HPDE6-E6E7 (cell line): ENCODE data around the gene PRICKLE3.
"Not testable (repeated sequence)": the region's sequence is repeated elsewhere in the genome, so short reads cannot be mapped to it uniquely, and the experiment has no call there.

Experiments used
- DNase-seq: peaks from one replicate; pipeline ENCODE4 v3.0.0; 2011; ENCODE audit warnings: missing footprints; ENCODE audit errors: extremely low spot score

PRICKLE3 gene

GRCh38 chrX:49161632-49162031 lies 24.5 kb downstream of the PRICKLE3 start:
- no peak for DNase-seq

DNA sequence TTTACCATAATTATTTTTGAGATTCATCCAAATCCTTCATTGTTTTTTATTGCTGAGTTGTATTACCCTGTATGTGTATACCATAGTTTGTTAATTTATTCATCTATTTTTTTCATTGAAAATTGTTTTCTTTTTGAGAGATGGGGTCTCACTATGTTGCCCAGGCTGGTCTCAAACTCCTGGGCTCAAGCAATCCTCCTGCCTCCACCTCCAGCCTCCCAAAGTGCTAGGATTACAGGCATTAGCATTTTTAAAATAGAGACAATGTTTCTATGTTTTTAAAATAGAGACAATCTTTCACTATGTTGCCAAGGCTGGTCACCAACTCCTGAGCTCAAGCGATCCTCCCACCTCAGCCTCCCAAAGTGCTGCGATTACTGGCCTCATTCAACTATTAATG lies 25.3 kb downstream of the PRICKLE3 start:
- DNase-seq, result no peak

DNA sequence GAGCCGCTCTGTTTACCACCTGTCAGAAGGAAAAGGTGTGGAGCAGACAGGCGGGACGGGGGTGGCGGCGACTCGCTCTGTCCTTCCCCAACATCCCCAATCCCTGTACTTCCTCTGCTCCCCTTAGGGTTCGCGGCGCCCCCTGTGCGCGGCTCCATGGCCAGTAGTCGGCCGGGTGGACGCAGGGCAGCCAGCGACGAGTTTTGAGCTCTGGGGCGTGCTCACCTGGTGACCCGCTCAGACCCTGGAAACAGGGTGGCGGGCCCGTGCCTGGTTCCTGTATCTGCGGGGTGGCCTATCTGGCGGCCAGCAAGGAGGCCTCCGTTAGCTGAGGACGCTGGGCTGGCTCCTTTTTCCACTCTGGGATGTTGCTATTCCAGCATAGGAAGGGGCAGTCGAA lies 29.0 kb downstream of the PRICKLE3 start:
- DNase-seq, result no peak

DNA sequence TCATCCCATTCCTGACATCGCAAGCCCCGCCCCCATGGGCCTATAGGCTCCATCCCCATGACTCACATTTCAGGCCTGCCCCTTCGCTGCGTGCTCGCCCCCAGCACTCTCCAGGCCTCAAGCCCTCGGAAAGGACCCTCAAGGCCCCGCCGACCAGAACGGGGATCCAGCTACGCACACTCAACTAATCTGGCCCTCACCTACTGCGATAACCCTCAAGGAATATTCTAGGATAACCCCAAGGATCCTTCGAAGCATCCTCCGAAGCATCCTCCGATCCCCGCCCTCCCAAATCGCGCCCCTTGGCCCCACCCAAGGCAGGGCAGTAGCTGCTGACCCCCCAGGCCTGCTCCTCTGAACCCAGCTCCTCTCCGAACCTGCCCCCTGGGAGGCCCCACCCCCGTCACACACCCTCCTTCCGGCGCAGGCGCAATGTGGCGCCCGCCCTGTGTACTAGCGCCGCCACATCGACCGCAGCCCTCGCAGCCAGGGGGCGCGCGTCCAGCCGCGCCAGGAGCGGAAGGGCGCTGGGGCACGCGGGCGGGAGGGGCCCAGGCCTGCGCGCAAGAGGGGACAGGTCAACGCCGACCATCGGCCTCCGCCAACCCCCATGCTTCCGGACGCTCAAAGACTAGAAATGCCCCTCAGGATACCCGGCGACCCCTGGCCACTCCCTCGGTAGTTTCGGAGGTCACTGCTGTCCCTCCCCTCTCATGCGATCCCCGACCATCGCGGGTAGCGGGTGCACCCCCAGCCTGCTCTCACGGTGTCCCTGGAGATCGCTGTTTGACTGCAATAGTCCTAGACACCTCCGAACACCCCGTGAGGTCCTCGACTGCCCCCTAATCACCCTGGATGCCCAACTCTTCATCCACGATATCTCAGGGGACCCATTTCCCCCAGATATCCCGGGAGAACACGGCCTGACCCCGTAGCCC lies 30.0 kb downstream of the PRICKLE3 start:
- peak; percentile 62 for DNase-seq

DNA sequence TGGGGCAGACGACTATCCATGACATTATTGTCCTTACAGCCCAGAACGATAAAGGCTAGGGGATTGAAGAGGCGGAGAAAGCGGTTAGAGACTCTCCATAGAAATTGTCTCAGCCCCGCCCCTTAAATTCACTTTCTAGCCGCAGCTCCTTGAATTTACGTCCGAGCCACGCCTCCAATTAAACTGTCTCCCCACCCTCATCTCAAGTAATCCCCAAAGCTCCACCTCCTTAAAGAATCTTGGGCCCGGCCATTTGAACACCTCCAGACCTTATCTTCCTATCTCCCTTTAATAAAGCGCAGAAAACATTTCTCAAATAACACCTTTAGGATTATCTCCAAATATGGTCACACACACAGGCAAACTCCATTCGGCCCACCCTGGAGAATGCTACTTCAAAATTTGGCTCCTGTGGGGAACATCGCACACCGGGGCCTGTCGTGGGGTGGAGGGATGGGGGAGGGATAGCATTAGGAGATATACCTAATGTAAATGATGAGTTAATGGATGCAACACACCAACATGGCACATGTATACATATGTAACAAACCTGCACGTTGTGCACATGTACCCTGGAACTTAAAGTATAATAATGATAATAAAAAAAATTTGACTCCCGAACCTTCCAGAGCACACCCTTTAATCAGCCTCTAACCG lies 30.8 kb downstream of the PRICKLE3 start:
- DNase-seq, result peak; percentile 48

GRCh38 chrX:49153467-49153866 lies 32.7 kb downstream of the PRICKLE3 start:
- no peak for DNase-seq

DNA sequence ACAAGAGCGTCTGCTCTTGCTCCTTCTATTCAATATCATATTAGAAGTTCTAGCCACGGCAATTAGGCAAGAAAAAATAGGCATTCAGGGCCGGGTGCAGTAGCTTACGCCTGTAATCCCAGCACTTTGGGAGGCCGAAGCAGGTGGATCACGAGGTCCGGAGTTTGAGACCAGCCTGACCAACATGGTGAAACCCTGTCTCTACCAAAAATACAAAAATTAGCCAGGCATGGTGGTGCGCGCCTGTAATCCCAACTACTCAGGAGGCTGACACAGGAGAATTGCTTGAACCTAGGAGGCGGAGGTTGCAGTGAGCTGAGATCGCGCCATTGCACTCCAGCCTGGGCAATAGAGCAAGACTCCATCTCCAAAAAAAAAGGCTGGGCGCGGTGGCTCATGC lies 36.9 kb downstream of the PRICKLE3 start:
- DNase-seq, result not testable (repeated sequence)

DNA sequence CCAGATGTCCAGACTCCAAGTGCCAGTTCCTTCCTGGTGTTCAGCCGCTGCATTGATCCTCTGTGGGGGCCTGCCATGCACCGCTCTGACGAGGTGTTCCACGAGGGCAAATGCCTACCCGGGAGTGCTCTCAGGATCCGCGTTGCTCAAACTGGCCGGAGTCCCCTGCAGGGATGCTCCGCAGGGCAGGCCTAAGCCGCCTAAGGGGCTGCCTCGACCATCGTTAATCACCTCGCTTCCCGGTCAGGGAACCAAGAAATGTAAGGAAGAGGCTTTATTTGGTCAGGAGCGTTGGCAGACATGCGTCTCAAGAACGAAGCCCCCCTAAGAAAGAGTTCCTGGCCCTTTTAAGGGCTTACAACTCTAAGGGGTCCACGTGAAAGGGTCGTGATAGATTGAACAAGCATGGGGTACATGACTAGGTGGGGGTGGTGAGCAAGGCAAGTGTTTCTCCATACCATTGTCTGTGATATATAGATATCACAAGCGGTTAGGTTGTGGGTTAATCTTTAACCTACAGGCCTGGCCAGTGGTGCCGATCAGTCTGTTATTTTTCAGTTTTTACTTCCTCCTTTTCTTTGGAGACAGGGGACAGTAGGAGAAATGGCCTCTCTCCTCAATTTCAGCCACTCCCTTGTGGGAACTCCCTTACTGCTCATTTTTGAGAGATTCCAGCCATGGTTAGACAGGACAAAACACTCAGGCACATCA lies 37.6 kb downstream of the PRICKLE3 start:
- DNase-seq, result not testable (repeated sequence)

- no peak for DNase-seq
Measured at GRCh38 chrX:49147936-49148335, 38.2 kb downstream of the PRICKLE3 start.

DNA sequence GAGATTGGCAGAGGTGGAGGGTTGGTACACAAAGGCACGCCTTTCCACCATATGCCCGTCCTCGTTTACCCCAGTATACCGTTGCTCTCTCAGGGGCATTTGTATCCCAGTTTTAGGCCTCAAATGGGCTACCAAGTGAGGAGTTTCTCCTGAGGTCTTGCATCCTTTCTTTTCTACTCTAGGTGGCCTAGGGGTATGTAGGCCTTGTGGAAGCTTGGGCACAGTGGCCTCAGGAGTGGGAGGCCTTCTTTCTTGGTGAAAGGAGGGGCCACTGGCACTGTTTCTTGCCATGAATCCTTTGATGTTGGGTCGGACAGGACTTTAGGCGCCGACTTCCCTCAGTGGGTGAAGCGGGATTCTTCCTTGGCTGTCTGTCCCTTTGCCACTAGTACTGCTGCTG lies 38.9 kb downstream of the PRICKLE3 start:
- DNase-seq, result no peak

- DNase-seq, result not testable (repeated sequence)
Measured at GRCh38 chrX:49143154-49143553, 43.0 kb downstream of the PRICKLE3 start.

DNA sequence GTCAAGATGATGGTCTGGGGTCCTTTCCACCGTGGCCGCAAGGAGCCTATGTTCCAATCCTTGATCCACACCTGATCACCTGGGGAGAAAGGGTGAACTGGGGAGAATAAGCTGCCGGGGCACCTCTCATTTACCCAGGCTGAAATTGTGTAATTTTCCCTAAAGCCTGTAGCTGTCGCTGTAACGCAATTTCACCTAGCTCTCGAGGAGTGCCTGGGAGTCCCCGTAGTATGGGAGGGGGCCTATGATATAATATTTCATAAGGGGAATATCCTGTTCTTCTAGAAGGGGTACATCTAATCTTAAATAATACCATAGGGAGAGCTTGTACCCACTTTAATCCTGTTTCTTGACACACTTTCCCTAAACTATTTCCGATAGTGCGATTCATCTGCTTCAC lies 43.9 kb downstream of the PRICKLE3 start:
- DNase-seq, result not testable (repeated sequence)

GRCh38 chrX:49139713-49140112 lies 46.5 kb downstream of the PRICKLE3 start:
- DNase-seq, result no peak

GRCh38 chrX:49137492-49137891 lies 48.7 kb downstream of the PRICKLE3 start:
- no peak for DNase-seq

GRCh38 chrX:49133759-49134158 lies 52.4 kb downstream of the PRICKLE3 start:
- DNase-seq, result no peak

- not testable (repeated sequence) for DNase-seq
Measured at GRCh38 chrX:49132275-49132674, 53.9 kb downstream of the PRICKLE3 start.

DNA sequence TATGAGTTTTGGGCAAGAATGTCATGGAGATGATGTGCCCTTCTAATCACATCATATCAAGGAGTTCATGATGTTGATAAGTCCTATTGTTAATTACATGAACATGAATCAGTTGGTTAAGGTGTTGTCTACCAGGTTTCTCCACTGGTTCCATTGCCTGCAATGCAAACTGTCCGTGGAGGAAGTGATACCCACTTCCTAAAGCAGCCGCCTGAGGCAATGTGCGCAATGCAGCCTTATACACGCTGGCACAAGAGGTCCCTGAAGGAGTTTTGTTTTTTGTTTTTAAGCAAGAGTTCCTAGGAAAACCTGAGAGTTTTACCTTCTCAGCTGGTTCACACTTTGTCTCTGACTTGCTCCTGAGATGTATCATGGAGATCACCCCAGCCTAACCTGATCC lies 56.7 kb downstream of the PRICKLE3 start:
- DNase-seq, result no peak

DNA sequence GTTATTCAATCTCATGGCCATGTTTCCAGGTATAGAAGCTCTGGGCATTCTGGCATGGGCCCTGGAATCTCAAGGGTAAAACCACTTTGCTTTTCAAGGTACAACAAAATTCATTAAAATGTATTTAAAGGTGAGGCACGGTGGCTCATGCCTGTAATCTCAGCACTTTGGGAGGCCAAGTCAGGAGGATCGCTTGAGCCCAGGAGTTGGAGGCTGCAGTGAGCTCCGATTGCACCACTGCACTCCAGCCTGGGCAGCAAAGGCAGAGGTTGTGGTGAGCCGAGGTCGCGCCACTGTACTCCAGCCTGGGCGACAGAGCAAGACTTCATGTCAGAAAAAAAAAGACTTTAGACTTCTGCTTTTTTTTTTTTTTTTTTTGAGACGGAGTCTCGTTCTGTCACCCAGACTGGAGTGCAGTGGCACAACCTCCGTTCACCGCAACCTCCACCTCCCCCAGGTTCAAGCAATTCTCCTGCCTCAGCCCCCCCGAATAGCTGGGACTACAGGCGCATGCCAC lies 58.4 kb downstream of the PRICKLE3 start:
- DNase-seq, result not testable (repeated sequence)
